Sigmoid colon (tissue), 4 donors: Measurements from ENCODE around the gene NDUFA12.

ENCODE experiments used
- EP300 ChIP-seq, 4 donors: sonication (generic); formaldehyde crosslinking; IDR thresholded peaks; one replicate each; pipeline ENCODE4 v1.6.1; 2017; ENCODE audit warnings: antibody characterized with exemption in 4 of 4
- POLR2A ChIP-seq, 2 donors: fragments of 450-650 bp; IDR thresholded peaks; one replicate each; pipeline ENCODE4 v1.6.1; 2016; ENCODE audit warnings: antibody characterized with exemption in 2 of 2, mild to moderate bottlenecking in 2 of 2, moderate library complexity in 2 of 2
- TF ChIP-seq, protein P1 (sequence below), 4 experiments: fragments of 450-650 bp in 3 of 4; fragments of 200-600 bp in 1 of 4; IDR thresholded peaks; one replicate each; pipeline ENCODE4 v1.5.1; 2016 to 2019; ENCODE audit warnings: antibody characterized with exemption in 4 of 4, mild to moderate bottlenecking in 3 of 4, moderate library complexity in 2 of 4

- TF ChIP-seq, protein P1, sequence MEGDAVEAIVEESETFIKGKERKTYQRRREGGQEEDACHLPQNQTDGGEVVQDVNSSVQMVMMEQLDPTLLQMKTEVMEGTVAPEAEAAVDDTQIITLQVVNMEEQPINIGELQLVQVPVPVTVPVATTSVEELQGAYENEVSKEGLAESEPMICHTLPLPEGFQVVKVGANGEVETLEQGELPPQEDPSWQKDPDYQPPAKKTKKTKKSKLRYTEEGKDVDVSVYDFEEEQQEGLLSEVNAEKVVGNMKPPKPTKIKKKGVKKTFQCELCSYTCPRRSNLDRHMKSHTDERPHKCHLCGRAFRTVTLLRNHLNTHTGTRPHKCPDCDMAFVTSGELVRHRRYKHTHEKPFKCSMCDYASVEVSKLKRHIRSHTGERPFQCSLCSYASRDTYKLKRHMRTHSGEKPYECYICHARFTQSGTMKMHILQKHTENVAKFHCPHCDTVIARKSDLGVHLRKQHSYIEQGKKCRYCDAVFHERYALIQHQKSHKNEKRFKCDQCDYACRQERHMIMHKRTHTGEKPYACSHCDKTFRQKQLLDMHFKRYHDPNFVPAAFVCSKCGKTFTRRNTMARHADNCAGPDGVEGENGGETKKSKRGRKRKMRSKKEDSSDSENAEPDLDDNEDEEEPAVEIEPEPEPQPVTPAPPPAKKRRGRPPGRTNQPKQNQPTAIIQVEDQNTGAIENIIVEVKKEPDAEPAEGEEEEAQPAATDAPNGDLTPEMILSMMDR (IDR thresholded peaks at IDR 0.05), result no peak
- TF ChIP-seq EP300 (IDR thresholded peaks at IDR 0.05) (no peak), POLR2A (IDR thresholded peaks at IDR 0.05) (no peak)
Measured at GRCh38 chr12:95004610-95005009, 1.1 kb upstream of the NDUFA12 start.
